GM12878 (cell line): ENCODE results near the gene HLA-DQB1. TPM values are rescaled to one million over a fixed set of nuclear protein-coding genes. Genes with fewer than 3 reads are reported as not detected.

ENCODE experiments used
- CHD1 ChIP-seq: IDR thresholded peaks from 2 replicates; pipeline ENCODE4 v1.6.1; 2012; ENCODE audit warnings: low read depth, low read length, improper control_type of control experiment
- E2F4 ChIP-seq: IDR thresholded peaks from 2 replicates; pipeline ENCODE4 v1.6.1; 2012; ENCODE audit warnings: low read depth, low read length, improper control_type of control experiment
- EZH2 ChIP-seq: IDR thresholded peaks from 2 replicates; pipeline ENCODE4 v1.6.1; 2012; ENCODE audit warnings: low read depth, mild to moderate bottlenecking, control low read depth, inconsistent platforms, low read length, borderline replicate concordance; ENCODE audit not compliant: control insufficient read depth
- FOXK2 ChIP-seq: fragments of 450-650 bp; IDR thresholded peaks from 2 replicates; pipeline ENCODE4 v1.6.1; 2017; ENCODE audit warnings: mild to moderate bottlenecking, moderate library complexity
- MTA3 ChIP-seq: IDR thresholded peaks from 2 replicates; pipeline ENCODE4 v1.6.1; 2012; ENCODE audit warnings: low read length, inconsistent platforms, borderline replicate concordance
- SKIL ChIP-seq: fragments of 450-650 bp; IDR thresholded peaks from 2 replicates; pipeline ENCODE4 v1.6.1; 2017; ENCODE audit warnings: mild to moderate bottlenecking, low read depth, inconsistent platforms; ENCODE audit not compliant: poor library complexity, severe bottlenecking
- SREBF1 ChIP-seq: IDR thresholded peaks from 2 replicates; pipeline ENCODE4 v1.6.1; 2012; ENCODE audit warnings: mild to moderate bottlenecking, low read length
- TCF3 ChIP-seq: IDR thresholded peaks from 2 replicates; pipeline ENCODE4 v1.6.1; 2012; ENCODE audit warnings: low read depth, mild to moderate bottlenecking, low read length, borderline replicate concordance; ENCODE audit not compliant: insufficient read depth
- ZNF207 ChIP-seq: fragments of 450-650 bp; IDR thresholded peaks from 2 replicates; pipeline ENCODE4 v1.6.1; 2014; ENCODE audit warnings: antibody characterized with exemption, mild to moderate bottlenecking, borderline replicate concordance
- ZNF592 ChIP-seq: fragments of 450-650 bp; IDR thresholded peaks from 2 replicates; pipeline ENCODE4 v1.6.1; 2017; ENCODE audit warnings: mild to moderate bottlenecking, moderate library complexity
- polyA plus RNA-seq, 11 experiments: library from polyadenylated mRNA; depleted of rRNA in 4 of 11; unstranded in 6 of 11; stranded (reverse) in 5 of 11; fragments of >200 nt; fragmentation: Nextera tagmentation in 4 of 11; fragmentation: Illumina TruSeq in 1 of 11; extraction: Ambion mirVana in 4 of 11; extraction: Trizol in 1 of 11; gene quantifications; 1 replicate in 1 of 11; 2 replicates in 10 of 11; pipeline versions ENCODE4 v1.2.1 to v1.2.3, GENCODE V29; 2011 to 2016; ENCODE audit warnings: inconsistent platforms in 2 of 11, missing spikeins in 2 of 11, low read depth in 1 of 11
- total RNA-seq, 4 experiments: library from RNA; depleted of rRNA in 3 of 4; stranded (reverse); fragments of >200 nt in 3 of 4; fragmentation: Illumina TruSeq in 1 of 4; extraction: Trizol in 1 of 4; gene quantifications; 2 replicates each; pipeline versions ENCODE4 v1.2.1 to v1.2.3, GENCODE V29; 2013 to 2021
- TF ChIP-seq, protein P1 (sequence below): fragments of 450-650 bp; formaldehyde crosslinking; IDR thresholded peaks from 2 replicates; pipeline ENCODE4 v1.5.0; 2022; ENCODE audit warnings: mild to moderate bottlenecking, missing genetic modification characterization
- TF ChIP-seq, protein P2 (sequence below): fragments of 450-650 bp; formaldehyde crosslinking; IDR thresholded peaks from 2 replicates; pipeline ENCODE4 v1.4.0; 2020; ENCODE audit warnings: mild to moderate bottlenecking, moderate library complexity

Gene HLA-DQB1
- total and polyA plus RNA-seq, 10 of the 15 experiments (the other 5 are each of a cell fraction or from before 2014, with no cell fraction given) = 38.1 to 403 (median 91.4) TPM

DNA sequence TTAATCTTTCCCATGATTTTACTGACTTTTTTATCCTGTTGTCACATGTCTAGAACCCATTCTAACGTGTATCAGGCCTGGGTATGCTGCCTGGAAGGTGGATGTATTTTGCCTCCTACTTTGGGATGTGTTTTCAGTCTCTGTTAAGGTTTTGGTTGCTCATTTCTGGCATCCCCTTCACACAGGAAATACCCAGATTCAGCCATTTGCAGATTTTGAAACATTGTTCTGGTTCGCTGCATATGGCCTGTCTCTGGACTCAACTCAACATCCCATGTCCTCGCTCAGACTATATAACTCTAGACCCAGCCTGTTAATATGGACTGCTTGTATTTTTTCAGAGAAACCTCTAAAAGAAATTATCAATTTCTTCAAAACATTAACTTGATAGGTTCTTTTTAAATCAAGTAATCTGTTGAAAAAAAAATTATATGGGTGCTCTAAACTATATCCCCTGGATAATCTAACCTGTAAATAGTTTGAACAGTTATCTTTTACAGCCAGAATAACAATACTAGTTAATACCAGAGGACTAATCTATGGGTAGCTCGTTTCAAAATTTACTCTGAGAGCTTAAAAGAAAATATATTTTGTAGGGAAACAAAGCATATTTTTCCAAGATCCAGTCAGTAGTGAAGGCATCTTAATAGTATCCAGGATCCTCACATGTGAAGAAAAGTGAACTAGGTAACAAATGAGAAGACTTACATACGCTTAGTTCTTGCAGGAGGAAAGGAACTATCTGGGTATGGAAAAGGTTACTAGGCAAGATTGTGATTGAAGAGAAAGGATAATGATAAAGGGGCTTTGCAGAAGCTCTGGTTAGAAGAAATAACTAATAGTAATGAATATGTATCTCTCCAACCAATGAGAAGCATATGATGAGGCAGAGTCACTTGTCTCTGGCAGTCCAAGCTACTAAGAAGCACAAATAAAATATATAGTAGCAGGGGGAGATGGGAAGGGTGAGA is 23.4 kb upstream of the HLA-DQB1 start (continued):
- TF ChIP-seq, protein P1, sequence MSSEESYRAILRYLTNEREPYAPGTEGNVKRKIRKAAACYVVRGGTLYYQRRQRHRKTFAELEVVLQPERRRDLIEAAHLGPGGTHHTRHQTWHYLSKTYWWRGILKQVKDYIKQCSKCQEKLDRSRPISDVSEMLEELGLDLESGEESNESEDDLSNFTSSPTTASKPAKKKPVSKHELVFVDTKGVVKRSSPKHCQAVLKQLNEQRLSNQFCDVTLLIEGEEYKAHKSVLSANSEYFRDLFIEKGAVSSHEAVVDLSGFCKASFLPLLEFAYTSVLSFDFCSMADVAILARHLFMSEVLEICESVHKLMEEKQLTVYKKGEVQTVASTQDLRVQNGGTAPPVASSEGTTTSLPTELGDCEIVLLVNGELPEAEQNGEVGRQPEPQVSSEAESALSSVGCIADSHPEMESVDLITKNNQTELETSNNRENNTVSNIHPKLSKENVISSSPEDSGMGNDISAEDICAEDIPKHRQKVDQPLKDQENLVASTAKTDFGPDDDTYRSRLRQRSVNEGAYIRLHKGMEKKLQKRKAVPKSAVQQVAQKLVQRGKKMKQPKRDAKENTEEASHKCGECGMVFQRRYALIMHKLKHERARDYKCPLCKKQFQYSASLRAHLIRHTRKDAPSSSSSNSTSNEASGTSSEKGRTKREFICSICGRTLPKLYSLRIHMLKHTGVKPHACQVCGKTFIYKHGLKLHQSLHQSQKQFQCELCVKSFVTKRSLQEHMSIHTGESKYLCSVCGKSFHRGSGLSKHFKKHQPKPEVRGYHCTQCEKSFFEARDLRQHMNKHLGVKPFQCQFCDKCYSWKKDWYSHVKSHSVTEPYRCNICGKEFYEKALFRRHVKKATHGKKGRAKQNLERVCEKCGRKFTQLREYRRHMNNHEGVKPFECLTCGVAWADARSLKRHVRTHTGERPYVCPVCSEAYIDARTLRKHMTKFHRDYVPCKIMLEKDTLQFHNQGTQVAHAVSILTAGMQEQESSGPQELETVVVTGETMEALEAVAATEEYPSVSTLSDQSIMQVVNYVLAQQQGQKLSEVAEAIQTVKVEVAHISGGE (CRISPR knock-in tag) = no peak
- no peak for TF ChIP-seq EZH2
- TF ChIP-seq SREBF1 = no peak; the same call in 1 of the 2 replicates
- no peak for TF ChIP-seq FOXK2
- peak; percentile 62 for TF ChIP-seq SKIL
- TF ChIP-seq, protein P2, sequence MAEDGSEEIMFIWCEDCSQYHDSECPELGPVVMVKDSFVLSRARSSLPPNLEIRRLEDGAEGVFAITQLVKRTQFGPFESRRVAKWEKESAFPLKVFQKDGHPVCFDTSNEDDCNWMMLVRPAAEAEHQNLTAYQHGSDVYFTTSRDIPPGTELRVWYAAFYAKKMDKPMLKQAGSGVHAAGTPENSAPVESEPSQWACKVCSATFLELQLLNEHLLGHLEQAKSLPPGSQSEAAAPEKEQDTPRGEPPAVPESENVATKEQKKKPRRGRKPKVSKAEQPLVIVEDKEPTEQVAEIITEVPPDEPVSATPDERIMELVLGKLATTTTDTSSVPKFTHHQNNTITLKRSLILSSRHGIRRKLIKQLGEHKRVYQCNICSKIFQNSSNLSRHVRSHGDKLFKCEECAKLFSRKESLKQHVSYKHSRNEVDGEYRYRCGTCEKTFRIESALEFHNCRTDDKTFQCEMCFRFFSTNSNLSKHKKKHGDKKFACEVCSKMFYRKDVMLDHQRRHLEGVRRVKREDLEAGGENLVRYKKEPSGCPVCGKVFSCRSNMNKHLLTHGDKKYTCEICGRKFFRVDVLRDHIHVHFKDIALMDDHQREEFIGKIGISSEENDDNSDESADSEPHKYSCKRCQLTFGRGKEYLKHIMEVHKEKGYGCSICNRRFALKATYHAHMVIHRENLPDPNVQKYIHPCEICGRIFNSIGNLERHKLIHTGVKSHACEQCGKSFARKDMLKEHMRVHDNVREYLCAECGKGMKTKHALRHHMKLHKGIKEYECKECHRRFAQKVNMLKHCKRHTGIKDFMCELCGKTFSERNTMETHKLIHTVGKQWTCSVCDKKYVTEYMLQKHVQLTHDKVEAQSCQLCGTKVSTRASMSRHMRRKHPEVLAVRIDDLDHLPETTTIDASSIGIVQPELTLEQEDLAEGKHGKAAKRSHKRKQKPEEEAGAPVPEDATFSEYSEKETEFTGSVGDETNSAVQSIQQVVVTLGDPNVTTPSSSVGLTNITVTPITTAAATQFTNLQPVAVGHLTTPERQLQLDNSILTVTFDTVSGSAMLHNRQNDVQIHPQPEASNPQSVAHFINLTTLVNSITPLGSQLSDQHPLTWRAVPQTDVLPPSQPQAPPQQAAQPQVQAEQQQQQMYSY (CRISPR knock-in tag) = no peak
- TF ChIP-seq ZNF207 = no peak
- no peak for TF ChIP-seq ZNF592
- TF ChIP-seq MTA3 = peak; percentile 91
- TF ChIP-seq CHD1 = 0 out of 2 replicates have a peak, but pooled peaks have one; percentile 74
- TF ChIP-seq TCF3 = 0 out of 2 replicates have a peak, but pooled peaks have one; percentile 23
- no peak for TF ChIP-seq E2F4
